HL-60 (cell line): ENCODE data around the gene ZNF860.

Experiments
- DNase-seq, 2 experiments: peaks; one replicate each; pipeline ENCODE4 v3.0.0-alpha.2; 2010 to 2020; ENCODE audit warnings: low read depth in 1 of 2, low spot score in 1 of 2
- H3K27ac ChIP-seq: fragments of 250-450 bp; sonication (Bioruptor Pico); replicated peaks from 2 replicates; pipeline ENCODE4 v1.5.1; 2020; ENCODE audit warnings: mild to moderate bottlenecking, moderate library complexity
- H3K27me3 ChIP-seq: fragments of 250-450 bp; sonication (Bioruptor Pico); 2 replicates; pipeline ENCODE4 v1.5.1; 2021; ENCODE audit warnings: mild to moderate bottlenecking, moderate library complexity; ENCODE audit not compliant: insufficient read depth, poor library complexity, severe bottlenecking
- H3K4me3 ChIP-seq: replicated peaks from 2 replicates; pipeline ENCODE4 v1.5.1; 2011; ENCODE audit warnings: mild to moderate bottlenecking, control low read depth, low read length; ENCODE audit not compliant: insufficient read depth
- GABPA ChIP-seq: IDR thresholded peaks from 2 replicates; pipeline ENCODE4 v1.6.1; 2012; ENCODE audit warnings: low read depth
- POLR2AphosphoS5 ChIP-seq: IDR thresholded peaks from 2 replicates; pipeline ENCODE4 v1.6.1; 2012; ENCODE audit warnings: low read depth
- REST ChIP-seq: IDR thresholded peaks from 2 replicates; pipeline ENCODE4 v1.6.1; 2012; ENCODE audit warnings: low read depth; ENCODE audit not compliant: insufficient replicate concordance
- SPI1 ChIP-seq: IDR thresholded peaks from 2 replicates; pipeline ENCODE4 v1.6.1; 2012; ENCODE audit warnings: low read depth, mild to moderate bottlenecking, borderline replicate concordance
- TF ChIP-seq, protein P1 (sequence below): IDR thresholded peaks from one replicate; pipeline ENCODE4 v1.5.1; 2011; ENCODE audit warnings: low read length, control low read depth, inconsistent platforms; ENCODE audit not compliant: insufficient read depth

Gene ZNF860

DNA sequence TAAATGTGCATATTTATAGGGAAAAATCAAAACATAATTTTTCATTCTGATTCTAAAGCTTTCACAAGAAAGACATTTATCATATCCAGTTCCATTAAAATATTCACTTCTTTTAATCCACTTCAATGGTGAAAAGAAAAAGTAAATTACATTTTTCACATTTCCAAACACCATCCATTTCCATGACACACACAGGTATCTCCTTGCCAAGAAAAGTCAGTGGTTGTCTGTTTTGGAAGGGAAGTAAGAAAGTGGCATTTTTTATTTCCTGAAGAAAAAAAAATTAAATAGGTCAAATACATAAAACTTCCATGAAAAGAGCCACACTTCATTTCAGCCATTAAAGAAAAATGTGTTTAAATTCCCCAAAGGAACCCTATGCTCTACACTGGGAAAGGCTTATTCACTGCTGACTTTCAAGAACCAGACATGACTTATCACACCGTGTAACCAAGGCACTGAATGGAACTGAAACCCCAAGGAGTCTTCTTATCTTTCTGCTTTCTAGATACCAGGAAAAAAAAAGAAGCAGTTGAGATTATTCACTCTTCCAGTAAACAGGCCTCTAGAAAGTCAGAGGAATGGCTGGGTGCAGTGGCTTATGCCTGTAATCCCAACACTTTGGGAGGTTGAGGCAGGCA, 45.0 kb upstream of the ZNF860 start:
- DNase-seq = no peak
- Histone ChIP-seq H3K4me3 (no peak overlapping the region), H3K27me3 (no peaks in the 10 kb centered on the region), H3K27ac (no peak overlapping the region)
- TF ChIP-seq GABPA = no peak

DNA sequence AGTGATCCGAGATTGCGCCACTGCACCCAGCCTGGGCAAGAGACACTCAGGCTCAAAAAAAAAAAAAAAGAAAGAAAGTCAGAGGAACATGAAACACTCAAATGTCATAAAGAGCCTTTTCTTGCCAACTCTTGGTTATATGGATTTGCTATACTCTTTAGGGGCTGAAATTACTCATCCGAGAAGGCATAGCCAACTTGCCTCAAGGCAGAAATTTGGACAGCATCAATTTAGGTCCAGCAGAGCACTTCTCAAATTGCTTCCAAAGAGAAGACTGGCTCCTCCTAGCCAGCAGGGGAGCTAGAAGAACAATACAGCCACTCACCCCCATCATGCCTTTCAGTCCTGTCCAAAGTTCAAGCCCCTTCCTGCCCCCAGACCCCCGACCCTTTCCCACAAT, 44.3 kb upstream of the ZNF860 start:
- no peak for TF ChIP-seq POLR2AphosphoS5
- TF ChIP-seq REST = no peak
- no peak for DNase-seq
- H3K27me3 ChIP-seq = no peaks in the 10 kb centered on the region
- H3K27ac ChIP-seq = no peak overlapping the region
- H3K4me3 ChIP-seq = no peak overlapping the region

GRCh38 chr3:31942446-31942845, 39.1 kb upstream of the ZNF860 start:
- TF ChIP-seq POLR2AphosphoS5 (no peak), GABPA (no peak), REST (no peak), SPI1 (no peak)
- TF ChIP-seq, protein P1, sequence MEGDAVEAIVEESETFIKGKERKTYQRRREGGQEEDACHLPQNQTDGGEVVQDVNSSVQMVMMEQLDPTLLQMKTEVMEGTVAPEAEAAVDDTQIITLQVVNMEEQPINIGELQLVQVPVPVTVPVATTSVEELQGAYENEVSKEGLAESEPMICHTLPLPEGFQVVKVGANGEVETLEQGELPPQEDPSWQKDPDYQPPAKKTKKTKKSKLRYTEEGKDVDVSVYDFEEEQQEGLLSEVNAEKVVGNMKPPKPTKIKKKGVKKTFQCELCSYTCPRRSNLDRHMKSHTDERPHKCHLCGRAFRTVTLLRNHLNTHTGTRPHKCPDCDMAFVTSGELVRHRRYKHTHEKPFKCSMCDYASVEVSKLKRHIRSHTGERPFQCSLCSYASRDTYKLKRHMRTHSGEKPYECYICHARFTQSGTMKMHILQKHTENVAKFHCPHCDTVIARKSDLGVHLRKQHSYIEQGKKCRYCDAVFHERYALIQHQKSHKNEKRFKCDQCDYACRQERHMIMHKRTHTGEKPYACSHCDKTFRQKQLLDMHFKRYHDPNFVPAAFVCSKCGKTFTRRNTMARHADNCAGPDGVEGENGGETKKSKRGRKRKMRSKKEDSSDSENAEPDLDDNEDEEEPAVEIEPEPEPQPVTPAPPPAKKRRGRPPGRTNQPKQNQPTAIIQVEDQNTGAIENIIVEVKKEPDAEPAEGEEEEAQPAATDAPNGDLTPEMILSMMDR = no peak
- no peak for DNase-seq
- Histone ChIP-seq H3K4me3 (no peak overlapping the region), H3K27ac (no peak overlapping the region), H3K27me3 (no peaks in the 10 kb centered on the region)

GRCh38 chr3:31943041-31943440, 38.5 kb upstream of the ZNF860 start:
- no peak for DNase-seq
- no peaks in the 10 kb centered on the region for H3K27me3 ChIP-seq
- H3K27ac ChIP-seq = no peak overlapping the region
- no peak for TF ChIP-seq SPI1
- TF ChIP-seq, protein P1 = no peak
- no peak for TF ChIP-seq POLR2AphosphoS5
- TF ChIP-seq REST = no peak
- TF ChIP-seq GABPA = no peak
- H3K4me3 ChIP-seq = no peak overlapping the region
